K562 (cell line): ENCODE measurements around the gene PLAA. TPM values are rescaled to one million over a fixed set of nuclear protein-coding genes. Genes with fewer than 3 reads are reported as not detected.

Experiments used
- ATAC-seq: fragments of 200-7000 bp; cut with Tn5 transposase; 3 replicates; pipeline ENCODE4 v1.9.1; 2020; ENCODE audit warnings: moderate library complexity
- BruUV-seq: library from RNA; stranded (reverse); fragments of 400-500 nt; replicated peaks from 2 replicates; lab custom pipeline; 2021; lab: Mats Ljungman, UMichigan
- CTCF ChIA-PET: fragments of 300-600 bp; formaldehyde crosslinking; extraction: SDS; loops from one replicate; lab custom pipeline; 2021; ENCODE audit warnings: low intra/inter-chr PET ratio; lab: Yijun Ruan, JAX
- POLR2A ChIA-PET: fragments of 300-600, 350-650 bp; sonication (Branson Sonifier 250); formaldehyde crosslinking; extraction: SDS; loops from one replicate; lab custom pipeline; 2021; ENCODE audit warnings: antibody characterized with exemption, inconsistent platforms; lab: Yijun Ruan, JAX
- DNase-seq, 4 experiments: peaks; one replicate each; pipeline versions ENCODE4 v3.0.0 to v3.0.0-alpha.2; 2011 to 2018; ENCODE audit warnings: low spot score in 3 of 4, mixed read lengths in 3 of 4; ENCODE audit errors: extremely low read depth in 1 of 4
- FAIRE-seq: peaks from 2 replicates; lab custom pipeline; 2011; peaks lifted over from hg19 to GRCh38; lab: Jason Lieb, UNC
- H2AFZ ChIP-seq: 2 replicates; pipeline ENCODE4 v1.6.0; 2011; ENCODE audit warnings: low read depth, low read length, control low read depth, inconsistent platforms
- H3K27ac ChIP-seq: fragments of 200-600 bp; 3 replicates; pipeline ENCODE4 v1.8.0; 2011; ENCODE audit warnings: low read depth, mild to moderate bottlenecking, control low read depth, inconsistent platforms, low read length, moderate library complexity, mixed read lengths; ENCODE audit errors: extremely low read depth
- H3K27me3 ChIP-seq, 2 experiments: fragments of 300-600 bp in 1 of 2; 2 replicates in 1 of 2; 3 replicates in 1 of 2; pipeline versions ENCODE4 v1.6.0 to v1.8.0; 2011; ENCODE audit warnings: inconsistent platforms in 2 of 2, low read length in 2 of 2, mild to moderate bottlenecking in 1 of 2, mixed read lengths in 1 of 2, moderate library complexity in 1 of 2; ENCODE audit not compliant: control insufficient read depth in 2 of 2, insufficient read depth in 2 of 2
- H3K36me3 ChIP-seq: fragments of 300-600 bp; 3 replicates; pipeline ENCODE4 v1.8.0; 2011; ENCODE audit warnings: mild to moderate bottlenecking, low read length, inconsistent platforms; ENCODE audit not compliant: control insufficient read depth, insufficient read depth
- H3K4me1 ChIP-seq, 2 experiments: fragments of 200-600 bp in 1 of 2; replicated peaks in 1 of 2; 2 replicates in 1 of 2; 3 replicates in 1 of 2; pipeline versions ENCODE4 v1.5.1 to v1.8.0; 2011; ENCODE audit warnings: inconsistent platforms in 2 of 2, low read length in 2 of 2, mild to moderate bottlenecking in 1 of 2, mixed read lengths in 1 of 2, moderate library complexity in 1 of 2; ENCODE audit not compliant: control insufficient read depth in 2 of 2, insufficient read depth in 2 of 2
- H3K4me2 ChIP-seq: 2 replicates; pipeline ENCODE4 v1.6.1; 2011; ENCODE audit warnings: low read length, control low read depth, inconsistent platforms, mixed read lengths; ENCODE audit not compliant: insufficient read depth
- H3K4me3 ChIP-seq: fragments of 200-600 bp; sonication (generic), shearing (Covaris generic); 2 replicates; pipeline ENCODE4 v1.5.1; 2016; ENCODE audit warnings: control low read depth, inconsistent platforms
- H3K79me2 ChIP-seq: fragments of 200-600 bp; 3 replicates; pipeline ENCODE4 v1.8.0; 2011; ENCODE audit warnings: low read length, inconsistent platforms; ENCODE audit not compliant: control insufficient read depth, insufficient read depth
- H3K9ac ChIP-seq, 2 experiments: 2 replicates each; pipeline versions ENCODE4 v1.6.0 to v1.6.1; 2011; ENCODE audit warnings: low read depth in 2 of 2, low read length in 2 of 2, control low read depth in 1 of 2, inconsistent platforms in 1 of 2, mild to moderate bottlenecking in 1 of 2, mixed read lengths in 1 of 2; ENCODE audit not compliant: insufficient read depth in 1 of 2
- H3K9me1 ChIP-seq: one replicate; pipeline ENCODE4 v1.6.0; 2011; ENCODE audit warnings: inconsistent platforms, mild to moderate bottlenecking, low read length, moderate library complexity; ENCODE audit not compliant: control insufficient read depth, insufficient read depth
- H3K9me3 ChIP-seq: replicated peaks from 2 replicates; pipeline ENCODE4 v1.5.1; 2011; ENCODE audit warnings: low read depth, low read length, inconsistent platforms; ENCODE audit not compliant: control insufficient read depth, insufficient read depth
- H4K20me1 ChIP-seq: replicated peaks from 2 replicates; pipeline ENCODE4 v1.6.1; 2011; ENCODE audit warnings: low read length, inconsistent platforms, mixed read lengths; ENCODE audit not compliant: control insufficient read depth, insufficient read depth
- ARID3B ChIP-seq: fragments of 250-450 bp; sonication (Bioruptor Pico); IDR thresholded peaks from 2 replicates; pipeline ENCODE4 v1.4.0; 2020; ENCODE audit warnings: borderline replicate concordance
- BRF2 ChIP-seq: IDR thresholded peaks from 3 replicates; pipeline ENCODE4 v1.6.1; 2011; ENCODE audit warnings: borderline replicate concordance, mild to moderate bottlenecking; ENCODE audit not compliant: insufficient read length, insufficient read depth
- CTBP1 ChIP-seq: fragments of 450-650 bp; IDR thresholded peaks from 2 replicates; pipeline ENCODE4 v1.6.1; 2016; ENCODE audit warnings: borderline replicate concordance
- CTCF ChIP-seq, 3 experiments: IDR thresholded peaks in 2 of 3; conservative IDR thresholded peaks in 1 of 3; 2 replicates each; pipeline ENCODE4 v1.5.1; 2011 to 2012; ENCODE audit warnings: low read length in 3 of 3, mild to moderate bottlenecking in 3 of 3, control low read depth in 2 of 3, improper control_type of control experiment in 1 of 3, inconsistent platforms in 1 of 3, low read depth in 1 of 3, mixed read lengths in 1 of 3, moderate library complexity in 1 of 3; ENCODE audit not compliant: insufficient read depth in 2 of 3
- ELK1 ChIP-seq: sonication (generic); formaldehyde crosslinking; IDR thresholded peaks from 2 replicates; pipeline ENCODE4 v1.8.1; 2022; ENCODE audit warnings: missing genetic modification reagents
- GABPA ChIP-seq: fragments of 200-800 bp; sonication (Bioruptor generic); conservative IDR thresholded peaks from 2 replicates; pipeline ENCODE4 v1.6.1; 2016; ENCODE audit warnings: low read depth, missing genetic modification characterization, missing compliant biosample characterization
- NUFIP1 ChIP-seq: fragments of 450-650 bp; IDR thresholded peaks from 2 replicates; pipeline ENCODE4 v1.6.1; 2018; ENCODE audit not compliant: partially characterized antibody
- PHB ChIP-seq: fragments of 250-450 bp; sonication (Bioruptor Pico); IDR thresholded peaks from 2 replicates; pipeline ENCODE4 v1.5.0; 2021
- POLR2AphosphoS5 ChIP-seq: IDR thresholded peaks from 2 replicates; pipeline ENCODE4 v1.6.1; 2011; ENCODE audit warnings: mild to moderate bottlenecking, low read depth, low read length, moderate library complexity; ENCODE audit not compliant: control insufficient read depth, insufficient read depth
- RAD21 ChIP-seq, 2 experiments: fragments of 250-450 bp in 1 of 2; fragments of 450-650 bp in 1 of 2; sonication (Bioruptor Pico) in 1 of 2; formaldehyde crosslinking in 1 of 2; IDR thresholded peaks in 1 of 2; conservative IDR thresholded peaks in 1 of 2; 2 replicates each; pipeline versions ENCODE4 v1.4.0 to v1.8.0; 2020 to 2022; ENCODE audit warnings: mild to moderate bottlenecking in 2 of 2, moderate library complexity in 1 of 2
- ZNF57 ChIP-seq: fragments of 450-650 bp; formaldehyde crosslinking; IDR thresholded peaks from 2 replicates; pipeline ENCODE4 v1.4.0; 2020; ENCODE audit warnings: mild to moderate bottlenecking, moderate library complexity
- WGBS: fragments of 100-300 bp; shearing (Covaris generic); methylation state at CpG from one replicate; pipeline ENCODE4 v1.1.6; 2016; ENCODE audit warnings: low coverage, mixed read lengths; ENCODE audit not compliant: insufficient coverage; ENCODE audit errors: missing lambda C conversion rate; 5-methylcytosine and 5-hydroxymethylcytosine counted together
- in situ Hi-C: fragments of 300-500 bp; cut with MboI; formaldehyde crosslinking; loops from 4 replicates; pipeline ENCODE4 v1.15.0; 2018; ENCODE audit warnings: inconsistent platforms, mixed read lengths
- intact Hi-C: fragments of 100-400 bp; cut with micrococcal nuclease; formaldehyde crosslinking; loops from 2 replicates; pipeline ENCODE4 v1.14.2; 2022
- polyA plus RNA-seq, 8 experiments: library from polyadenylated mRNA; depleted of rRNA in 4 of 8; stranded (reverse) in 5 of 8; unstranded in 3 of 8; fragments of >200 nt; fragmentation: Nextera tagmentation in 2 of 8; fragmentation: Illumina TruSeq in 1 of 8; extraction: Ambion mirVana in 2 of 8; extraction: Trizol in 1 of 8; gene quantifications; 2 replicates each; pipeline versions ENCODE4 v1.2.1 to v1.2.3, GENCODE V29; 2011 to 2014; ENCODE audit warnings: inconsistent platforms in 1 of 8, missing spikeins in 1 of 8
- total RNA-seq, 7 experiments: library from RNA; depleted of rRNA in 6 of 7; stranded (reverse); fragments of >200 nt in 6 of 7; fragmentation: Illumina TruSeq in 2 of 7; extraction: Trizol in 2 of 7; gene quantifications; 2 replicates each; pipeline versions ENCODE4 v1.2.1 to v1.2.3, GENCODE V29; 2011 to 2021; ENCODE audit warnings: low replicate concordance in 1 of 7

PLAA gene
- total and polyA plus RNA-seq, 9 of the 15 experiments (the other 6 are each of a cell fraction or from before 2014, with no cell fraction given): 3.5 to 20.7 (median 16.6) TPM

GRCh38 chr9:26975728-26976707 is 29.0 kb upstream of the PLAA start:
- no peaks in the 10 kb centered on the region for H3K79me2 ChIP-seq
- no peak overlapping the region for H3K4me3 ChIP-seq
- FAIRE-seq: no peak
- BruUV-seq: no TSS peak
- H3K27ac ChIP-seq: no peak overlapping the region
- H3K9me1 ChIP-seq: no peaks in the 10 kb centered on the region
- H3K27me3 ChIP-seq: no peaks in the 10 kb centered on the region
- H3K4me1 ChIP-seq: no peaks in the 10 kb centered on the region
- DNase-seq: peak in 2 of 4 experiments; percentile 8 to 44
- no peak overlapping the region for H3K9ac ChIP-seq
- H3K36me3 ChIP-seq: no peaks in the 10 kb centered on the region
- in situ Hi-C loops: loop anchor here (10.0 kb wide), 1 partner anchor 231 kb away; no protein-coding TSS in a partner anchor
- ATAC-seq: peak; percentile 70
- H3K4me2 ChIP-seq: no peak overlapping the region
- POLR2A ChIA-PET: interaction anchor here (0.6 kb wide), 1 partner anchor 31 kb away, joined by 3 read pairs; no protein-coding TSS in a partner anchor
- 46% methylated on average over 10 of the region's 18 CpGs for WGBS
- H3K9me3 ChIP-seq: no peaks in the 10 kb centered on the region
- no peaks in the 10 kb centered on the region for H4K20me1 ChIP-seq
- intact Hi-C loops: no loop called here
- H2AFZ ChIP-seq: no peak overlapping the region
- CTCF ChIA-PET: interaction anchor here (1.2 kb wide), 2 partner anchors 232 to 253 kb away, joined by 4 read pairs; no protein-coding TSS in a partner anchor
- TF ChIP-seq CTBP1 (no peak), PHB (CRISPR knock-in tag) (no peak), POLR2AphosphoS5 (no peak), ARID3B (no peak), ELK1 (CRISPR knock-in tag) (no peak), RAD21 (CRISPR knock-in tag; conservative IDR thresholded peaks at IDR 0.05 in 1 of 2, IDR thresholded peaks at IDR 0.05 in 1 of 2) (peak in 1 of 2 experiments; percentile 58; a peak in 2 of 4 replicates), BRF2 (no peak), CTCF (IDR thresholded peaks at IDR 0.05 in 2 of 3, conservative IDR thresholded peaks at IDR 0.05 in 1 of 3; ENCODE audit: insufficient read depth in 2 of 3, low read depth in 1 of 3, low read length in 3 of 3) (peak; percentile 42 to 53 (median 49); a peak in 4 of 6 replicates), GABPA (tag) (no peak), ZNF57 (no peak), NUFIP1 (no peak)
